Keratinocyte (primary cell): ENCODE data around the gene WFIKKN1.

Experiments
- CTCF ChIP-seq, 3 experiments: IDR thresholded peaks in 1 of 3; conservative IDR thresholded peaks in 1 of 3; optimal IDR thresholded peaks in 1 of 3; 2 replicates in 2 of 3; 3 replicates in 1 of 3; pipeline versions ENCODE3 to v1.5.1; 2011; ENCODE audit warnings: low read length in 3 of 3, mild to moderate bottlenecking in 3 of 3, moderate library complexity in 2 of 3, control low read depth in 1 of 3, inconsistent platforms in 1 of 3; ENCODE audit not compliant: insufficient read depth in 2 of 3; ENCODE audit errors: extremely low read depth in 1 of 3
- EZH2 ChIP-seq: IDR thresholded peaks from one replicate; pipeline ENCODE4 v1.6.1; 2012; ENCODE audit warnings: inconsistent platforms, mild to moderate bottlenecking, low read length, moderate library complexity

- TF ChIP-seq CTCF (optimal IDR thresholded peaks at IDR 0.05 in 1 of 3, IDR thresholded peaks at IDR 0.05 in 1 of 3, conservative IDR thresholded peaks at IDR 0.05 in 1 of 3; ENCODE audit: extremely low read depth in 1 of 3, insufficient read depth in 2 of 3, low read length in 3 of 3), result no peak
- no peak for TF ChIP-seq EZH2
These were observed 26.9 kb upstream of the WFIKKN1 start for GRCh38 chr16:603933-604332.
